ENCODE results near the gene PRDM5.
A peak's percentile ranks its signal among the peaks of the same experiment; 100 is the strongest.

Gene PRDM5

DNA sequence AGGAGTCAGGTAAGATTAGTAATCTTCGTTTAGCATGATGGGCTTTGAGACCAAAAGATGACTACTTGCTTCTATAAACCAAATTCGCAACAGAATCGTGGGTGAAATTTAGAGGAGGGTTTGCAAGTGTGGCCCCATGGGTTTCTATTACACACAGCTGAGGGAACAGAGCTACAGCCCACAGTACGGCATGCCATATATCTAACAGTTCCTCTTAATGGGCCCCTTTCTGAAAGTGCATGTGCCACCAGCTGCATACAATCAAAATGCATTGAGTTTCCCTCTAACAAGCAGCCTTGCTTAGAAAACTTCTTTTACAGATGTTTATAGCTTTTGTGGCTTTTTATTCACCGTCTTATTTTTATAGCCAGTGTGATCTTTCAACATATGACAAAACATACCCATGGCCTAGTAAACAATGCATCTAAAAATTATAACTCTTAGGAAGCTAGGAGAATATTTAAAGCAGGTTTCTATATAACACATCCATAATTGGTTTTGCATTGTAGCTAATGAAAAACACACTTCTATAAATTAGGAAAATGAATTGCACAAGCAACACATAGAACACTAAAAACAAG lies 202.1 kb downstream of the PRDM5 start:
- TF ChIP-seq, protein P1, sequence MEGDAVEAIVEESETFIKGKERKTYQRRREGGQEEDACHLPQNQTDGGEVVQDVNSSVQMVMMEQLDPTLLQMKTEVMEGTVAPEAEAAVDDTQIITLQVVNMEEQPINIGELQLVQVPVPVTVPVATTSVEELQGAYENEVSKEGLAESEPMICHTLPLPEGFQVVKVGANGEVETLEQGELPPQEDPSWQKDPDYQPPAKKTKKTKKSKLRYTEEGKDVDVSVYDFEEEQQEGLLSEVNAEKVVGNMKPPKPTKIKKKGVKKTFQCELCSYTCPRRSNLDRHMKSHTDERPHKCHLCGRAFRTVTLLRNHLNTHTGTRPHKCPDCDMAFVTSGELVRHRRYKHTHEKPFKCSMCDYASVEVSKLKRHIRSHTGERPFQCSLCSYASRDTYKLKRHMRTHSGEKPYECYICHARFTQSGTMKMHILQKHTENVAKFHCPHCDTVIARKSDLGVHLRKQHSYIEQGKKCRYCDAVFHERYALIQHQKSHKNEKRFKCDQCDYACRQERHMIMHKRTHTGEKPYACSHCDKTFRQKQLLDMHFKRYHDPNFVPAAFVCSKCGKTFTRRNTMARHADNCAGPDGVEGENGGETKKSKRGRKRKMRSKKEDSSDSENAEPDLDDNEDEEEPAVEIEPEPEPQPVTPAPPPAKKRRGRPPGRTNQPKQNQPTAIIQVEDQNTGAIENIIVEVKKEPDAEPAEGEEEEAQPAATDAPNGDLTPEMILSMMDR (IDR thresholded peaks at IDR 0.05), result no peak
- H3K4me1 ChIP-seq, result no peaks in the 10 kb centered on the region
- no peaks in the 10 kb centered on the region for H3K9me3 ChIP-seq (ENCODE audit: control insufficient read depth, low read length)
- no peaks in the 10 kb centered on the region for H3K79me2 ChIP-seq
- H3K27me3 ChIP-seq (ENCODE audit: control insufficient read depth, insufficient read depth, low read length), result no peaks in the 10 kb centered on the region
- no peak overlapping the region for H2AFZ ChIP-seq
- no peak overlapping the region for H3K27ac ChIP-seq
- no peak overlapping the region for H3K9ac ChIP-seq
- no peak overlapping the region for H3K4me3 ChIP-seq (ENCODE audit: low read depth, low read length)
- no peaks in the 10 kb centered on the region for H3K36me3 ChIP-seq (ENCODE audit: control insufficient read depth, insufficient read depth, low read length)
- H3K4me2 ChIP-seq (ENCODE audit: low read length), result no peak overlapping the region

DNA sequence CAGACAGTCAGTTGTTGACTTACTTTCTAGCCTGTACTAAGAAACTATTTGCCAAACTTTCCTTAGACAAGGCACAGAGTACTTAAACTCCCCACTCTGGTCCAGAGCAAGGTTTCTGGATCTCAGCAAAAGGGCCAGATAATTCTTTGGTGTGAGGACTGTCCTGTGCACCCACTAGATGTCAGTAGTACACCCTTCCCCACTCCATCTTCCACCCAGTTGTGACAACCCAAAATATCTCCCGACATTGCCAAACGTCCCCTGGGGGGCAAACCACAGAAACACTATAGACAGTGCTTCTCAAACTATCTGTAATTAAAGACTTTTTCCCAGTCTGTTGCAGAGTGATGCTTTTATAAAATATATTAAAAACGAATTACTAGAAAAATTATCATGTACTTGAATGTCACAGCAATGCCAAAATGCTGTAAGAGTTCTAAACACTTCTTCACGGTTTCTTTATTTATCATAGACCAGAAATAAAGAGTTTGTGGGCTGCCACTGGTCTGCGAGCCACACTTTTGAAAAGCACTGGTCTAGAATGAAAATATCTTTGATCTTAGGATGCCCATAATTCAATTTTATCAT lies 203.5 kb downstream of the PRDM5 start:
- Histone ChIP-seq H3K36me3 (ENCODE audit: control insufficient read depth, insufficient read depth, low read length) (no peaks in the 10 kb centered on the region), H3K4me2 (ENCODE audit: low read length) (no peak overlapping the region), H3K9ac (no peak overlapping the region), H2AFZ (no peak overlapping the region), H3K4me1 (no peaks in the 10 kb centered on the region), H3K79me2 (no peaks in the 10 kb centered on the region), H3K9me3 (ENCODE audit: control insufficient read depth, low read length) (no peaks in the 10 kb centered on the region), H3K27ac (no peak overlapping the region), H3K27me3 (ENCODE audit: control insufficient read depth, insufficient read depth, low read length) (no peaks in the 10 kb centered on the region), H3K4me3 (ENCODE audit: low read depth, low read length) (no peak overlapping the region)
- TF ChIP-seq, protein P1 (IDR thresholded peaks at IDR 0.05), result peak; percentile 18

DNA sequence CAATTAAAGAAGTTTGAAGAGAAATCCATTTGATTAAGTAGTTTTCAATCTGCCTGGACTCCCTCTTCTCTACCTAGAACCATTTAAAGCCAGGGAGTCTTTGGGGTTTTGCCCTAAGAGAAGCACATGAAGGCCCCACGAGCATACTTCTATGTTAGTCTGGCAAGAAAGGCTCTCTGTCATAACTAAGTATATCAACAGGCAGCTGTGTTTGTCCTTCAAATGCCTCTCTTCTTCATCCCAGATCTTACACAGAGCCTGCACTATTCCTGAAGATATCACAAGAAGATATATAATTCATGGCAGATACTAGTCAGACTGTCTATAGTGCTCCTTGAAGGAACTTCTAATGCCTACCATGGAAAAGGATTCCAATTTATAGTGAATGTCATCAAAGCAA lies 206.2 kb downstream of the PRDM5 start:
- H3K9ac ChIP-seq, result no peak overlapping the region

DNA sequence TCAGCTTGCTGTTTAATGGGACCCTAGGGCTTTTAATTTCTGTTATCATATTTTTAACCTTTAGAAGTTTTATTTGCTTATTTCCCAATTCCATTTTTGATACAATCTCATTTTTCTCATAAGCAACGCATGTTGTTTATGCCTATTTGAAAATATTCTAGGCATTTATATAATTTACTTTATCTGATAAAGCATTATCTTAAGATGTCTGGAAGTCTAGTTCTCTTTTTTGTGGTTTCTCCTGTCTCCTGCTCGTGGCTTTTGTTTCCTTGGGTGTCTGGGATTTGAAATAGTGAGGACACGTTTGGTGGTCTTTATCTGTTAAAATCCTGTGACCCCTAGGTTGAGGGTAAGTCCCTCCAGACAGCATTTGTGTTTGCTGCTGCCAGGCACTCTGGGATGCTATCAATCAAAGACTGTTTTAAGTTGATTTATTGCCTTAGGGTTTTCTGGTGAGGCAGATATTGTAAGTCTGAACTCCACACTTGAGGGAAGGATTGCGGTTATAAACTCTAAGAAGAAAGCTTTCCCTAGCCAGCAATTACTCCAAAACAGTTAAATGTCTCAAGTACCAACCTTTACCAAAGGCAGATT lies 208.0 kb downstream of the PRDM5 start:
- TF ChIP-seq, protein P1 (IDR thresholded peaks at IDR 0.05), result no peak
- H3K27me3 ChIP-seq (ENCODE audit: control insufficient read depth, insufficient read depth, low read length), result no peaks in the 10 kb centered on the region
- H3K27ac ChIP-seq, result no peak overlapping the region

More for the DNA sequence above, 206.2 kb downstream of the PRDM5 start:
- Histone ChIP-seq H3K9me3 (ENCODE audit: control insufficient read depth, low read length) (no peaks in the 10 kb centered on the region), H3K4me1 (no peaks in the 10 kb centered on the region), H2AFZ (no peak overlapping the region), H3K79me2 (no peaks in the 10 kb centered on the region), H3K36me3 (ENCODE audit: control insufficient read depth, insufficient read depth, low read length) (no peaks in the 10 kb centered on the region), H3K27me3 (ENCODE audit: control insufficient read depth, insufficient read depth, low read length) (no peaks in the 10 kb centered on the region), H3K27ac (no peak overlapping the region), H3K4me2 (ENCODE audit: low read length) (no peak overlapping the region), H3K4me3 (ENCODE audit: low read depth, low read length) (no peak overlapping the region)
- TF ChIP-seq, protein P1 (IDR thresholded peaks at IDR 0.05), result no peak

More for the DNA sequence above, 208.0 kb downstream of the PRDM5 start:
- Histone ChIP-seq H3K79me2 (no peaks in the 10 kb centered on the region), H3K9ac (no peak overlapping the region), H3K4me2 (ENCODE audit: low read length) (no peak overlapping the region), H3K4me3 (ENCODE audit: low read depth, low read length) (no peak overlapping the region), H2AFZ (no peak overlapping the region), H3K36me3 (ENCODE audit: control insufficient read depth, insufficient read depth, low read length) (no peaks in the 10 kb centered on the region), H3K9me3 (ENCODE audit: control insufficient read depth, low read length) (no peaks in the 10 kb centered on the region), H3K4me1 (peaks cover 3% of the 10 kb centered on the region)
